Loucy (cell line): ENCODE results near the gene PPP2R2B.

Experiments used
- CTCF ChIP-seq: fragments of 200-600 bp; sonication (generic); conservative IDR thresholded peaks from 2 replicates; pipeline ENCODE4 v1.5.1; 2014; ENCODE audit warnings: mild to moderate bottlenecking, antibody characterized with exemption, low read length
- EZH2phosphoT487 ChIP-seq: fragments of 200-600 bp; IDR thresholded peaks from 2 replicates; pipeline ENCODE4 v1.6.1; 2018; ENCODE audit warnings: antibody characterized with exemption, mild to moderate bottlenecking, moderate library complexity, borderline replicate concordance

GRCh38 chr5:146560205-146560812, 318.2 kb downstream of the PPP2R2B start:
- no peak for TF ChIP-seq CTCF
- no peak for TF ChIP-seq EZH2phosphoT487
